ENCODE data around the gene SLIT1.

SLIT1 gene

DNA sequence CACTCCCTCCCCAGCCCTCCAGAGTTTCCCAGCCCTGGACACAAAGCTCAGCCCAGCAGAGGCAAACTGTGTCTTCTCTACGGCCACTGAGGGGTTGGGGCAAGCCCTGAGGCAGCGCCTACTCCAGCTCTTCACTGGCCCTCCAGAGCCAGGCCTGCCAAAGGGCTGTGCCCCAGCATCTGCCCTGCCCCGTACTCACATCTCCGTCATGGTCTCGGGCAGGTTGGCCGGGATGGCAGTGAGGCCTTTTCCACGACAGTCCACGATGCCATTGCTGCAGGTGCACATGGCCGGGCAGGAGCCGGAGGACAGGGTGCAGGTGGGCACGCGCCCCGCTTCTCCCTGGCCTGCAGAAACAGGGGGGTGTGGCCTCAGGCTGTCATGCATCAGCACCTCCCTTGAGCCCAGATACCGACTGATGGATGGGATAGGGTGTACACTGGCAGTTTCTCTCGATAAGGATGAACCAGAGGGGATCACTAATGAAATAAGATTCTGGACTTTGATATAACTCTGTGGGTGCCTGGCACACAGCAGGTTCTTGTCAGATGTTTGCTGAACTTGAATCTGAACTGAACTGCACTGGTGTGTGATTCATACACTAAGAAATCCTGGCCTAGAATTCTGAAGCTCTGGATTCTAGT is 125.2 kb downstream of the SLIT1 start:
- DNase-seq, result no peak

DNA sequence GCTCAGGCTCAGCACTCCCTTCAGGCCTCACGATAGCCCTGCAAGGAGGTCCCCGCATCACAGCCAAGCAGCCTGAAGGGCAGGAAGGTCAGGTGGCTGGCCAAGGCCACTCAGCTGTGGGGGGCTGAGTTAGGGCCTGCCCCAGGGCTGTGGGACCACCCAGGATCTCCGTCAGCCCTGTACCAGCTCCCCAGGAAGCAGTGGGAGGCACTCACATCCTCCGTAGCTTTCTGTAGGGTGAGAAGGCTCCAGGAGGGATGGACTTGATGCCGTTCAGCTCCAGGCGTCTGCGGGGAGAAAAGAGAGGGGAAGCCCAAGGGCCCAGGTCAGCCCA is 125.9 kb downstream of the SLIT1 start:
- no peak for DNase-seq

DNA sequence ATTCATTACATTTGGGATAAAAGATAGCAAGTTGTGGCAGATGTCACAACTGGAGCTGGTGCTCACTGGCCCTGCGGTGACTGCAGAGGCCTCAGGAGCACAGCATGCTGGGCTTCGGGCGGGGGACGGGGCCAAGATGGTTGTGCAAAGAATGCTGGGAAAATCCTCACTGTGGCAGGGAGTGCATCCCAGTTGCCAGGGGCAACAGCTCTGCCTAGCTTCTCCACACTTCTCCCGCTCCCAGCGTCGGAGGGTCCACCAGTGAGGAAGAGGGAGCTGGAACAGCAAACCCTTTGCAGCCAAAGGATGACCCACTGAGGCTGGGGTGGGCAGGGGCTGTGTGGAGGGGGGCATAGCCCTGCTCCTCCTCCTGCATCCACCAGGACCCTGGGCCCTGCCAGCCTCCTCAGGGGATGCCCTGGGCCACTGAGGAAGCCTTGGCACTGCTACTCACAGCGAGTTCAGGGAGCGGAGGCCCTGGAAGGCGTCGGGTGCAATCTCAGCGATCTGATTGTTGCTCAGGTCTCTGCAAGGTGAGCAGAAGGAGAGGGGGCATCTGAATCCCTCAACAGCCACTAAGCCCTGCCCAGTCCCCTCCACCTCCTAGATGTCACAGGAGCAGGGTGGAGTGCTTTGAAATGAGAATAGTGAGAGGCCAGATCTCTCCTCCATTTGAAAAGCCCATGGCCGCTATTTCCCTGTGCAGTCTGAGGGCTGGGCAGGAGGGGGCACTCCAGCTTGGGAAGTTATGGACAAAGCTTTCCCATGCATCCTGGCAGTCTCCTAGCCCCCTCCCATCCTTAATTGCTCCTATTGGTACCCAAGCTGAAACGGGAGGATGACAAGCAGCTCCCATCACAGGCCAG is 126.5 kb downstream of the SLIT1 start:
- no peak for DNase-seq

DNA sequence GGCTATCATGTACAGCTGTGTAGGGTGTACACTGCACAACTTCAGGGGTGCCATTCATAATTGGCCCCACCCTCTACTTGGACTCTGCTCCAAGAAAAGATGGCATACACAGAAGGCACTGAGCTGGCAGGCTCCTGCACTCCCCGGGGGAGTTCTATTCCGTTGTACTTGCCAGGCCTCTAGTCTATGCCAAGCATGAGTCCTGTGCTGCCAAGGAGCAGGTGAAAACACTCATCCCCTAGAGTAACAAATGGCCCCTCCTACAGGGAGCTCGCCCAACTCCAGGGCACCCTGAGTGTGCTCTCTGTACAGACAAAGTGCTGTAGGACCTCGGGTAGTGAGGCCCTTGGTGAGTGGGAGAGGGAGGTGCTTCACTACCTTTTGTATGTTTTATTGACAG is 127.2 kb downstream of the SLIT1 start:
- no peak for DNase-seq

DNA sequence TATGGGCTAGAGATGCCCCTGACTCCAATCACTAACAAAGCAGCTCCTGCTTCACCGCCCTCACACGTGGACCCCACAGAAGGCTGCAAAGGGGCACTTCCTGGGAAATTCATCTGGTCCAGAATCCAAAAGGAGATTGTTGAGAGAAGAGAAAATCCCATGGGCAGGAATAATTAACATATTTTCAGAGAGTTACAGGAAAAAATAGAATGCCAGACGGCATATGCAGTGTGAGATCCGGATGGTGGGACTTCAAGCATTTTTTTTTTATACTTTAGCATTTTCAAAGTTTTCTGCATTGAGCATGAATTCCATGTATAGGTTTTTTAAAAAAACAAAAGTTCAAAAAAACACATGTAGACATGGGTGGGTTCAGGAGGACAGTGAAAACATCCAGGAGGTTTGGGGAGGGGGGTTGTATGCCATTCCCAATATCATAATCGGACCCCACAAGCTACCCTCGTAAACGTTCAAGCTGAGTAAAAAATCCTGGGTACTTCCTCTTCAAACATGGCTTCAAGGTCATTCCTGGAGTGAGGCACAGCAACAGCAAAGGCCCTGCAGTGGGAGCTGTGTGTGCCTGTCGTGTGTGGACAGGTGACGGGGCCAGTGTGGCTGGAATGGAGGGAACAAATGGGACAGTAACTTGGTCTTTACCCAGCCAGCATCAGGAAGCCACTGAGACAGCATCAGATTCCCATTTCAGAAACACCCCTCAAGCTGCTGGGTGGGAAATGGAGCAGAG is 128.1 kb downstream of the SLIT1 start:
- no peak for DNase-seq

DNA sequence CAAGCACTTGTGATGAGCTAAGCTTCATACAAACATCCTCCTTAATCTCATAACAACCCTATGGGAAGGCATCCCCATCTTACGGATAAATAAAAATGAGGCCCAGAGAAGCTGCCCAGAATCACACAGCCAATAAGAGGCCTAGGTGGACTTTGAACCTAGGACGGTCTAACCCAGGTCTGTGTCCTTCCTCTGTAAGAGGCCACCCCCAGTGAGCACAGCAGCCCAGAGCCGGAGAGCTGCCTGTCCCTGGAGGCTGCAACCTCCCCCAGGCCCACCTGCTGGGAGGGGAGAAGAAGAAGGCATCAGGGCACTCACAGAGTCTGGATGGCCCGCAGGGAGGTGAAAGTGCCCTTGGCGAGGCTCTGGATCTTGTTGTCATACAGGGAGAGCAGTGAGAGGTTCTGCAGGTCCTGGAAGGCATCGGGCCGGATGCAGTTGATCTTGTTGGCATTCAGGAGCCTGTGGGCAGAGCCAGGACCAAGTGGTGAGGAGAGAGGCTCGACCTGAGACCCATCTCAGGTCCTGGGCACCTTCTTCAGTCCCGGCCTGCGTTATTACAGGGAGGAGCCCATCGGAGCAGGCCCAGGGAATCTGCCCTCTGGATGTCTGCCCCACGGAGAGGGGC is 129.6 kb downstream of the SLIT1 start:
- no peak for DNase-seq

DNA sequence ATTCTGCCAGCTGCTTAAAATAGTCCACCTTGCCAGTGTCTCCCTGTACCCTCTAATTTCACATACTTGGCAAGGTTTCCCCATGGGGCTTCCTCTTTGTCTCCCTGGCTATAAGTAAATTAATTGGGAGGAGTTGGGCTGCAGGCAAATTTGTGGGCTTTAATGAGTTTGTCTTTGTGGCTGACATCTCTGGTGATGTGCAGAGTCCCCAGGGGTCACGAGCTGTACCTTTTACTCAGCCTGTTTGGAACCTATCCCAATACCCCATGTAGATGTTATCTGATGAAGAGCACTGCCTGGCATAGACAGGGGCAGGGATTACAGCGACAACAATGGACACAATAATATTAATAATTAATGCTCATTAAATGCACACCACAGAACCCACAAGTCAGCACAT is 132.5 kb downstream of the SLIT1 start:
- no peak for DNase-seq

DNA sequence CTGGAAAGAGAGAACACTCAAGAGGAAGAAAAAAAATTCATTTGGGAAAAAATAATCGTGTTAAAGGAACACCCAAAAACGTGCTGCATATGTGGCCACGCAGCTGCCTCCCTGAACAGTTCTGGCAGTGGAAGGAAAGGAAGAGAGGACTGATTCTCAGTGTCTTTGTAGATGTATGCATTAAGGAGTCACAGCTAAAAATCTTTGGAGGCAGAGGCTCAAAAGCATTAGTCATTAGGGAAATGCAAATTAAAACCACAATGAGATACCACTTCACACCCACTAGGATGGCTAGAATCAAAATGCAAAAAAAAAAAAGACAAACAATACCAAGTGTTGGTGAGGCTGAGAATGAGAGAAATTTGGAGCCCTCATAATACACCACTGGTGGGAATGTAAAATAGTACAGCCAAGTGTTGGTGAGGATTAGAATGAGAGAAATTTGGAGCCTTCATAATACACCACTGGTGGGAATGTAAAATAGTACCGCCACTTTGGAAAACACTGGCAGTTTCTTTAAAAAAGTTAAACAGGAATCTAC is 134.7 kb downstream of the SLIT1 start:
- DNase-seq, result no peak

DNA sequence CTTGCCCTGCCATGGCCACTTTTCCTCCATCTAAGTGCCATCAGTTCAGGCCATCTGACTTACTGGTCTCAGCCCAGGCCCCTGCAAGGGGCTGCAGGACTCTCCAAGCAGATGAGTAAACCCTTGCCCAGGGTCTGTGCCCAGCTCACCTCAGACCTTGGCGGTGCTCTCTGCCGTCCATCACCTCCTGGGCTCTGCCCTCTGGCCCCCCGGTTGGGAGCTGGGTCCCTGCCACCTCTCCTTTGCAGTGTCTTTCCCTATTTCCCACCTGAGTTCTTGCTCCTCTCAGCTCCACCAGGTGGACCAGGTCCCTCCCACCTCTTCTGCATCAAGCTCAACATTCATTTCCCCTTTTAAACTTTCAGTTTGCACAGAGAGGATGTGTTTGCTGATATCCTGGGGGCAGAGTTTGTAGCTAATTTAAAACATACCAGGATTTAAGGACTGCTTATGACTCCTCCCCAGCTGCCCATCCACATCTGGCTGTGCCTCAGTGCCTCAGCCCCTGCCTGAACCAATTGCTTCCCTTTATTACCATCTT is 135.5 kb downstream of the SLIT1 start:
- DNase-seq, result no peak

DNA sequence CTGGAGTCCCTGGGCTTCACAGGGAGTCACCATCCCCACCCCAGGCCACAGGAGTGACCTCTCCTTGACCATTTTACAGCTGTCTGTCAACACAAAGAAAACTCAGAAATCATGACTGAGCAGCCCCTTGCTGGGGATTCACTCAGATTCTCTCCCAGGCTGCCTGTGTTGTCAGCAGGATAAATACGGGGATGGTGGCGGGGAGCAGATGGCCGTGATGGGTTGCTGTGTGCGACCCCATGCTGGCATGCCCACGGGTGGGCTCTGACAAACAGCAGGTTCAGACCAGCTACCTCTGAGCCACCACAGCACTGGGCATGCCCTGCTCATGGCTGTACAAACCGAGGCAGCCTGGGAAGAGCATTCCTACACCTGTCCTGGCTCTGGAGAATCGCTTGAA is 136.1 kb downstream of the SLIT1 start:
- DNase-seq, result peak; percentile 83

DNA sequence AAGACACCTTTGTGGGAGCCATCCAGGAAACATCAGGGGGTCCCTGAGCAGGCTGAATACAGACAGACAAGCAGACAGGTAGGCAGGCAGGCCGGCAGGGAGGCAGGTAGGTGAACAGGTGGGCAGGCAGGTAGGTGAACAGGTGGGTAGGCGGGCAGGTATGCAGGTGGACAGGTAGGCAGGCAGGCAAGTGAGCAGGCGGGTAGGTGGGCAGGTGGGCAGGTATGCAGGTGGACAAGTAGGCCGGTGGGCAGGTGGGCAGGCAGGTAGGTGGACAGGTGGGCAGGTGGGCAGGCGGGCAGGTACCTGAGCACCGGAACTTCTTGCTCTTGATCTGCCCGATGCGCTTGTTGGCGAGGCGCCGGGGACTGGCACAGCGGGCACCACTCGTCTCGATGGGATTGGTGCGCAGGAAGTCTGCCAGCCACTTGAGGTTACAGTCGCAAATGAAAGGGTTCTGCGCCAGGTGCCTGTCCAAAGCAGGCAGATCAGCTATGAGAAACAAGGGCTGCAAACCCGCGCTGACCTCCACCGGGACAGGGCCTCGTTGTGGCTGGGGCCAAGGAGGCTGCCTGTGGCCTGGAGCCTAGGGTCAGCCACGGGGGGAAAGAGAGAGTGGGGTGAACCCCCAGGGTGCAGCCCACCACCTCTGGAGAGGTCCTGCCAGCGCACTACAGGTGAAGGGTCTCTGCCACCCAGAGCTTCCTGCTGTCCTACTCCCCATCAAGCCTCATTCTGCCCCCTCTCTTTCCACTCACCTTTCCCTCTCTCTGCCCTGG is 136.9 kb downstream of the SLIT1 start:
- DNase-seq, result no peak

DNA sequence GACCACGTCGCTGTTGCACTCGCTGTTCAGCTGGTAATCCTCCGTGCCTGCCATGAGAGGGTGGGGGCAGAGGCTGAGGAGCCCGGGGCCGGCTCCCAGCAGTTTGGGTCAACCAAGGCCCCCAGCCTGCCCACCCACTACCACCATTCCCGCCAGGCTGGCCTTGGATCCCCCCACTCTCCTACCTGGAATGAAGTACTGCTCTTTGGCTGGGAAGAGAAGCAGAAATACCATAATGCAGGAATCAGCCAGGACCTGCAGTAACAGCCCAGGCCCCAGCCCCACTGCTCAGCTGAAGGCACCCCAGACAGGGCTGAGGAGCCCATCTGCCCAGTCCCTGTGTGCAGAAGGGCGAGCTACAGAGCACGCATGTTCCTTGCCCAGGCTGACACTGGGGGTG is 138.0 kb downstream of the SLIT1 start:
- DNase-seq, result no peak

DNA sequence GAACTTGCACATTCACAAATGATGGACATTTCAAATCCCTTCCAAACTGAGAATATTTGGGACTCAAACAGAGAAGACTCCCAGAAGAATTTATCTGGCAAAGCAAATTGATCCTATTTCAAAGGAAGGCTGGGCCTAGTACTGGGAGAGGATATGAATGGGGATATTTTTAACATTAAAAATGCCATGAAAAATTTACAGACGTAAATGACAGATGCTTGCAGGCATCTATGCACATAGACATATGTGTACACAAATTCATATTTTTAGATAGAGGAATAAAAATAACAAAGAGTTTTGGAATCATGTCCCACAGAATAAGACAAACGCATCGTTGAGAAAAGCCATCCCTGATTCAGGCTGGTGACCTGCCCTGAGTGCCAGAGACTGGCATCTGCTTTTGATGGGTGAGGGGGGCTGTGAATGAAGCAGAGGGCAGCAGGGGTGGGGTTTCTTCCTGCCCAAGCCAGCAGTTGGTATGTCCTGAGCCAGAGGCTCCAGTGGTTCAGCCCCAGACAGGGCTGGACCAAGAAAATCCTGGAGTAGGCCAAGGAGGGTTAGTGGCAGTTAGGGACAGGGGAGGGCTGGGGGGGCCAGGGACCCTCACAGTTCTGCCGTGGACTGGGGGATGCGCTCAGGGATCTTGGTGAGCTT is 138.5 kb downstream of the SLIT1 start:
- no peak for DNase-seq

DNA sequence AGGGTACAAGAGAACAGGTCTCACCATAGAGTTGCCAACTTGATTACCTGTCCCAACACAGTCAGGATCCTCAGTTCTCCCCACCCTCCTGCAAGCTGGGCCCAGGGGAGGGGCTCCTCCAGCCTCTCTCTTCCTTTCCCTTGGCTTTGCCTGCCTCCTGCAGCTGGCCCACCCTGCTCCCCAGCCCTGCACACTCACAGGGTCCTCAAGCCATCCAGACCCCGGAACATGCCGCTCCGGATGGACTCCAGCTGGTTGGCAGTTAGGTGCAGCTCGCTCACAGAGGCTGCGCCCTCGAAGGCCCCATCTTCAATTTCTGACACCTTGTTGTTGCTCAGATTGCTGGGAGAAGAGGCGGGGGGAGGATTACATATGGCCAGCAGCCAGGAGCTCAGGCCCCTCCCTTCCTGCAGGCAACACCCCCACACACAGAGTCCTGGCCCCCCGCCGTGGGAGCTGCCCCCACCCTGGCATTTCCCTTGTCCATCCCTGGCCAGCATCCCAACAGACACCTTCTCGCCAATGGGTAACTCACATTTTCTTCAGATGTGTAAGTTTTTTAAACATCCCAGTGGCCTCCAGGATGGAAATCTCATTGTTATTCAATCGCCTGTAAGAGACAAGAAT is 139.2 kb downstream of the SLIT1 start:
- no peak for DNase-seq

DNA sequence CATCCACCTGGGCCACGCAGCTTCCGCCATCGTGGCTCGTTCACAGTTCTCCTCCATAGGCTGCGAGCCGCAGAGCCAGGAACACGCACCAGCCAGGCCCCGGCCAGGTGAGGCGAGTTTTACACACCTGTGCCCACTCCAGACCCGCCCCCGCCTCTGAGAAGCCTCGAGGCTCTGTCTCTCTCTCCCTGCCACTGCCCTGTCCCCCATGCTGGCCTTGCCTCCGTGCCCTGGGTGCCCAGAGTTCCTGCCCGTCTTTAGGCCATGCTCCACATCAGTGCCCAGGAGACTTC is 142.2 kb downstream of the SLIT1 start:
- no peak for DNase-seq

DNA sequence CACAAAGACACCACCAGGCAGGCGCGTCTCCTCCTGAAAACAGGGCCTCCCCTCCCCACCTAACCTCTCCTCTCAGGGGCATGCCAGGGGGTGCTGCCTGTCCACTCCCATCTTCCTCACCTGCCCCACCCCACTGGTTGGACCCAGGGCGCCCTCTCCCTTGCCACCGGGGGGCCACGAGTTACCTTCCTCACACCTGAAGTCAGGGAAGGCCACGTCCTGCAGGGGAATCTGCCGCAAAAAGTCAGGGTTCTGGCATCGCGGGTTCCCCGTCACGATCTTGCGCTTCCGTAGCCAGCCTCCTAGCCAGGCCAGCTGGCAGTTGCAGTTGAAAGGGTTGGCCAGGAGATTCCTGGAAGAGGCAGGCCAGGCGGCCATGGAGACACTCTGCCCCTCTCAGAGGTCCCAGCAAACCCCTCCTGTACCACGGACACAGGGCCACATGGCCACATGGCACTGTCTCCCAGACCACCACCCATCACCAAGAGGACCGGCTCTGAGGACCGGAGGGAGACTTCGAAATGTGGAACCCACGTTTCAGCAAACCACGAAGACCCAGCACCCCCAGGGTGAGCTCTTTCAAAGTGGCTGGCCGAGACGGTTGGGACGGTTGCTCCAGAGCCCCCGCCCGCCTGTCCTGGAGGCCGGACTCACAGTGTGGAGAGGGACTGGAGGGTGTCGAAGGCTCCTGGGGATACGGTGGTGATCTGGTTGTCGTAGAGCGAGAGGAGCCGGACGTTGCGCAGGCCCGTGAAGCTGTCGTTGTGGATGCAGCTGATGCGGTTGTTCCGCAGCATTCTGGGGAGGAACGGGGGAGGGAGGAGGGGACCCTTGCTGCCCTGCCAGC is 142.8 kb downstream of the SLIT1 start:
- no peak for DNase-seq

DNA sequence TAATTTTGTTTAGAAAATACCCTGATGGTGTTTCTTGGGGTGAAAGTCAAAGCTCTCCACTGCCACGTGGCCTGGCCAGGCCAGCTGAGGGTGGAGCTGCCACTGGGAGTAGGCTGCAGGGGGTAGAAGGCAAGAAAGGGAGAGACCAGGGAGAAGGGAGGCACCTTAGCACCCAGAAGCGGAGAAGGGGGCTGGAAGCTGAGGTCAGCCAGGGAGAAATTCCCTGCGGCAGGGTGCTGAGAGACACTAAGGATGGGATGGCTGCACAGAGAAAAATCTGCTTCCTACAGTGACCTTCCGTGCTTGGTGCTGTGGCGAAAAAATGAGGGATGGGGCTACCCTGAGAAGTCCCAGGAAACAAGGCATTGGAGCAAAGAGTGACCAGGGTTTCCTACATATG is 143.7 kb downstream of the SLIT1 start:
- no peak for DNase-seq

DNA sequence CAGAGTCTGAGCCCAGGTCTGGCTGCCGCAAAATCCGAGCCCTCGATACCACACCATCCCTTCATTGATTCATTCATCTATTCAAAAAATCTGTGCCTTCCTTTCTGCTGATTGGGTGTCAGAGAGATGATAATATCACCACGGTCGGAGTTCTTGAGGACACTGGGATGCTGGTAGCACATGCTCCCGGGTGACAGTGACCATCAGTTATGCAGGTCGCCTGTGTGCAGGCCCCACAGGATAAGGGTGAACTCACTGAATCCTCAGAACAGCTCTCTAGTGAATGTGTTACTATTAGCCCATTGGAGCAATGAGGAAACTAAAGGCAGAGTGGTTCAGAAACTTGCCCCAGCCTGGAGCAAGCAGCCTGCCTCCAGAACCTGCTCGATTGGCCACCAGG is 145.1 kb downstream of the SLIT1 start:
- no peak for DNase-seq

DNA sequence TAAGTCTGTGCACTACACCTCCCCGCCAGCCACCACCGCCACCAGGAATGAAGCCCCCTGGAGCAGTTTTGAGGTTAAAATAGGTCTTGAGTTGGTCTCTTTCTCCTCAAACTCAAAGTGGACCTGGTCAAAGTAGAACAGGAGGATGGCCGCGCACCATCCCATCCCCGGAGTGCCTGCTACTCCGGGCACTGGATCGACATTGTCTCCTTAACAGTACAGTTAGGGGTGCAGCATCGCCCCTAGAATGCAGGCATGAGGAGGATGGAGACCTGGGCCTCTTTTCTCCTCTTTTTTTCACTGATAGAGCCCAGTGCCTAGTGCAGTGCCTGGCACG is 145.5 kb downstream of the SLIT1 start:
- DNase-seq, result no peak

DNA sequence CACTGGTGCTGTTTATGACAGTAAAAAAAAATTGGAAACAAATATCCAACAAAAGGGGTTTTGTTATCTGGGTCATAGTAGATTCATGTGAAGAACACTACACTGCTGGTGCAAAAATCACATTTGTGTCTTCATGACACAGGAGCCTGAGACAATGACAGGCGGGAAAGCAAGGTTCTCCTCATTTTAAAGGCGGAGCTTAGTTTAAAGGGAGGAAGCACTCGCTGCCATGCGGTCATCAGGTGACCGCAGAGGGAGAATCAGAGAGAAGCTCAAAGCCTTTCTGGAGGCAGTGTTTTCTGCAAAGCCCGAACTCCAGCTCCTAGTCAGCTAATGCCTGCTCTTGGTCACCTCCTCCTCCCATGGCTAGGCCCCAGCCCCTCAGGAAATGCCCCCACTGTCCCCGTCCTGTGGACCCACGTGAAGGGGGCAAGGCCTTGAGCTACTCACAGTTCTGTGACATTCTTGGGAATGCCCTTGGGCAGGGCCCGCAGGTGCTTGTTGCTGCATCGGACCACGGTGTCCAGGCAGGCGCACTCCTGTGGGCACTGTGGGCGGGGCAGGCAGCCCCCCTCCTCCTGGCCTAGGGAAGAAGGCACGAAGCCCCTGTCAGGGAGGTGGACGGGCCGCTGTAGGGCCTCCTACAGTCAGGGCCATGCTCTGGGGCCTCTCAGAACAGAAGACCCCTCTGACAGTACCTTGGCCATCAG is 146.1 kb downstream of the SLIT1 start:
- DNase-seq, result no peak

All from NCI-H146 (cell line).